ENCODE data around the gene ZNF593.

Gene ZNF593

GRCh38 chr1:26148887-26149286 is 20.8 kb upstream of the ZNF593 start:
- DNase-seq (ENCODE audit: low read depth in 3 of 3) = no peak

- DNase-seq (ENCODE audit: low read depth in 3 of 3) = no peak
Measured at GRCh38 chr1:26153966-26154532, 15.7 kb upstream of the ZNF593 start.

- DNase-seq (ENCODE audit: low read depth in 3 of 3) = no peak
Measured at GRCh38 chr1:26154750-26155149, 15.0 kb upstream of the ZNF593 start.

- no peak for DNase-seq (ENCODE audit: low read depth in 3 of 3)
Measured at GRCh38 chr1:26155370-26156284, 14.1 kb upstream of the ZNF593 start.

- no peak for DNase-seq (ENCODE audit: low read depth in 3 of 3)
Measured at GRCh38 chr1:26156285-26157038, 13.2 kb upstream of the ZNF593 start.

GRCh38 chr1:26158271-26158907 is 11.3 kb upstream of the ZNF593 start:
- no peak for DNase-seq (ENCODE audit: low read depth in 3 of 3)

- no peak for DNase-seq (ENCODE audit: low read depth in 3 of 3)
Measured at GRCh38 chr1:26158908-26159742, 10.6 kb upstream of the ZNF593 start, which contains the start of gene FAM110D. Gene FAM110D, plus strand, starts transcription at chr1:26159079. Its CDS starts 2,213 bp downstream, at chr1:26161292.

- DNase-seq (ENCODE audit: low read depth in 3 of 3) = no peak
Measured at GRCh38 chr1:26159743-26160039, 10.0 kb upstream of the ZNF593 start.

- no peak for DNase-seq (ENCODE audit: low read depth in 3 of 3)
Measured at GRCh38 chr1:26160527-26161414, 8.9 kb upstream of the ZNF593 start.

GRCh38 chr1:26161415-26162219 is 8.1 kb upstream of the ZNF593 start:
- peak in 1 of 3 donors; percentile 33 for DNase-seq (ENCODE audit: low read depth in 3 of 3)

GRCh38 chr1:26162220-26162709 is 7.4 kb upstream of the ZNF593 start:
- DNase-seq (ENCODE audit: low read depth in 3 of 3) = no peak

- DNase-seq (ENCODE audit: low read depth in 3 of 3) = no peak
Measured at GRCh38 chr1:26163684-26164035, 6.0 kb upstream of the ZNF593 start.

GRCh38 chr1:26164036-26164860 is 5.5 kb upstream of the ZNF593 start:
- DNase-seq (ENCODE audit: low read depth in 3 of 3) = peak in 2 of 3 donors; percentile 18 to 50

GRCh38 chr1:26164861-26165842 is 4.6 kb upstream of the ZNF593 start:
- no peak for DNase-seq (ENCODE audit: low read depth in 3 of 3)

- no peak for DNase-seq (ENCODE audit: low read depth in 3 of 3)
Measured at GRCh38 chr1:26166719-26167281, 2.9 kb upstream of the ZNF593 start.

- DNase-seq (ENCODE audit: low read depth in 3 of 3) = no peak
Measured at GRCh38 chr1:26168410-26169197, 1.1 kb upstream of the ZNF593 start, which contains the start of gene C1orf232. Gene C1orf232, minus strand, starts transcription at chr1:26168963. Its CDS starts 464 bp downstream, at chr1:26168499.
